ENCODE measurements around the gene MACROD2. TPM values are rescaled to one million over a fixed set of nuclear protein-coding genes. Genes with fewer than 3 reads are reported as not detected.

The MACROD2 gene
- total and polyA plus RNA-seq, 2 donors (not counting 1 experiment from before 2014, with no cell fraction given): 5.3 to 6.7 TPM

GRCh38 chr20:15571056-15571455, 1575.7 kb downstream of the MACROD2 start:
- no peak for ATAC-seq (ENCODE audit: low read depth)

GRCh38 chr20:15575255-15575654, 1579.9 kb downstream of the MACROD2 start:
- no CpG with 5 or more reads among the region's 1 CpG for WGBS (ENCODE audit: insufficient coverage)
- TF ChIP-seq EZH2 (IDR thresholded peaks at IDR 0.05; ENCODE audit: borderline replicate concordance, insufficient read depth, low read depth, low read length, poor library complexity, severe bottlenecking) (no peak), CTCF (IDR thresholded peaks at IDR 0.05) (no peak)
- CTCF ChIA-PET: no interaction called here
- Histone ChIP-seq H3K9me3 (ENCODE audit: control extremely low read depth in 1 of 3, control insufficient read depth in 2 of 3, insufficient read depth in 1 of 3, low read length in 2 of 3) (no peaks in the 10 kb centered on the region), H3K27ac (ENCODE audit: low read length in 2 of 2) (no peak overlapping the region), H3K4me2 (replicated peaks; ENCODE audit: low read depth, low read length, poor library complexity, severe bottlenecking) (no peak overlapping the region), H2AFZ (ENCODE audit: insufficient read depth, low read depth, low read length, poor library complexity, severe bottlenecking) (no peak overlapping the region), H4K20me1 (ENCODE audit: control insufficient read depth, insufficient read depth, low read length, poor library complexity, severe bottlenecking) (no peaks in the 10 kb centered on the region), H3K4me3 (ENCODE audit: control extremely low read depth in 1 of 5, extremely low read depth in 1 of 5, insufficient read depth in 1 of 5, low read depth in 2 of 5, low read length in 4 of 5) (no peak overlapping the region), H3K9ac (ENCODE audit: low read length) (no peak overlapping the region), H3K36me3 (replicated peaks in 1 of 2; ENCODE audit: control extremely low read depth in 1 of 2, control insufficient read depth in 1 of 2, extremely low read depth in 1 of 2, insufficient read depth in 2 of 2, low read length in 1 of 2) (no peaks in the 10 kb centered on the region), H3K27me3 (replicated peaks in 1 of 4; ENCODE audit: control extremely low read depth in 1 of 4, control insufficient read depth in 3 of 4, insufficient read depth in 4 of 4, low read length in 3 of 4) (peaks cover 0 to 4% (median 0%) of the 10 kb centered on the region in 4 experiments), H3K79me2 (ENCODE audit: control insufficient read depth, insufficient read depth, low read length) (no peaks in the 10 kb centered on the region), H3K4me1 (ENCODE audit: control insufficient read depth in 2 of 2, insufficient read depth in 2 of 2, low read length in 2 of 2) (no peaks in the 10 kb centered on the region)
- POLR2A ChIA-PET: no interaction called here
- no peak overlapping the region for H3K27ac Mint-ChIP-seq
- H3K4me3 Mint-ChIP-seq: no peak overlapping the region
- peaks cover 10% of the 10 kb centered on the region for H3K27me3 Mint-ChIP-seq
- DNase-seq (no peak), ATAC-seq (ENCODE audit: low read depth) (no peak)
- no peaks in the 10 kb centered on the region for H3K9me3 Mint-ChIP-seq (ENCODE audit: insufficient read depth)
- intact Hi-C loops (cut with micrococcal nuclease): no loop called here
- no peaks in the 10 kb centered on the region for H3K4me1 Mint-ChIP-seq

More at GRCh38 chr20:15571056-15571455, 1575.7 kb downstream of the MACROD2 start:
- no peaks in the 10 kb centered on the region for H3K36me3 ChIP-seq (replicated peaks in 1 of 2; ENCODE audit: control extremely low read depth in 1 of 2, control insufficient read depth in 1 of 2, extremely low read depth in 1 of 2, insufficient read depth in 2 of 2, low read length in 1 of 2)
- H3K9ac ChIP-seq (ENCODE audit: low read length): no peak overlapping the region
- CTCF ChIA-PET: no interaction called here
- no peak overlapping the region for H3K4me2 ChIP-seq (replicated peaks; ENCODE audit: low read depth, low read length, poor library complexity, severe bottlenecking)
- Mint-ChIP-seq H3K27me3 (peaks cover 19% of the 10 kb centered on the region), H3K4me3 (no peak overlapping the region), H3K27ac (no peak overlapping the region), H3K9me3 (ENCODE audit: insufficient read depth) (no peaks in the 10 kb centered on the region), H3K4me1 (peaks cover 3% of the 10 kb centered on the region)
- no peaks in the 10 kb centered on the region for H3K79me2 ChIP-seq (ENCODE audit: control insufficient read depth, insufficient read depth, low read length)
- no peaks in the 10 kb centered on the region for H3K4me1 ChIP-seq (ENCODE audit: control insufficient read depth in 2 of 2, insufficient read depth in 2 of 2, low read length in 2 of 2)
- no peak overlapping the region for H3K4me3 ChIP-seq (ENCODE audit: control extremely low read depth in 1 of 5, extremely low read depth in 1 of 5, insufficient read depth in 1 of 5, low read depth in 2 of 5, low read length in 4 of 5)
- intact Hi-C loops (cut with micrococcal nuclease): no loop called here
- DNase-seq: no peak
- H2AFZ ChIP-seq (ENCODE audit: insufficient read depth, low read depth, low read length, poor library complexity, severe bottlenecking): no peak overlapping the region
- TF ChIP-seq EZH2 (IDR thresholded peaks at IDR 0.05; ENCODE audit: borderline replicate concordance, insufficient read depth, low read depth, low read length, poor library complexity, severe bottlenecking) (no peak), CTCF (IDR thresholded peaks at IDR 0.05) (no peak)
- no peaks in the 10 kb centered on the region for H3K9me3 ChIP-seq (ENCODE audit: control extremely low read depth in 1 of 3, control insufficient read depth in 2 of 3, insufficient read depth in 1 of 3, low read length in 2 of 3)
- peaks cover 0 to 4% (median 0%) of the 10 kb centered on the region in 4 experiments for H3K27me3 ChIP-seq (replicated peaks in 1 of 4; ENCODE audit: control extremely low read depth in 1 of 4, control insufficient read depth in 3 of 4, insufficient read depth in 4 of 4, low read length in 3 of 4)
- POLR2A ChIA-PET: no interaction called here
- H3K27ac ChIP-seq (ENCODE audit: low read length in 2 of 2): no peak overlapping the region
- no peaks in the 10 kb centered on the region for H4K20me1 ChIP-seq (ENCODE audit: control insufficient read depth, insufficient read depth, low read length, poor library complexity, severe bottlenecking)
